Lower leg skin (tissue), 4 donors: ENCODE data around the gene DUSP2. TPM values are rescaled to one million over a fixed set of nuclear protein-coding genes. Genes with fewer than 3 reads are reported as not detected.

ENCODE experiments used
- DNase-seq, 2 donors: peaks; one replicate each; pipeline ENCODE4 v3.0.0-alpha.2; 2019; ENCODE audit warnings: low spot score in 2 of 2
- H3K4me3 ChIP-seq: fragments of 200-600 bp; sonication (generic); 2 replicates; pipeline ENCODE4 v1.5.1; 2017; ENCODE audit warnings: mild to moderate bottlenecking, low read depth; ENCODE audit not compliant: poor library complexity, severe bottlenecking
- CTCF ChIP-seq, 3 donors: fragments of 450-650 bp; IDR thresholded peaks; one replicate each; pipeline ENCODE4 v1.5.1; 2016; ENCODE audit warnings: antibody characterized with exemption in 3 of 3, mild to moderate bottlenecking in 3 of 3, moderate library complexity in 2 of 3
- POLR2A ChIP-seq, 2 donors: fragments of 450-650 bp; IDR thresholded peaks; one replicate each; pipeline ENCODE4 v1.6.1; 2016 to 2017; ENCODE audit warnings: antibody characterized with exemption in 2 of 2, mild to moderate bottlenecking in 1 of 2, moderate library complexity in 1 of 2
- WGBS, 2 donors: methylation state at CpG; one replicate each; pipeline ENCODE4 v1.1.5; 2018; 5-methylcytosine and 5-hydroxymethylcytosine counted together
- intact Hi-C: fragments of 100-400 bp; cut with DNase I; formaldehyde crosslinking; loops from one replicate; pipeline ENCODE4 v1.15.0; 2023; ENCODE audit warnings: low total_unique reads
- total RNA-seq, 4 donors: library from RNA; depleted of rRNA; stranded (reverse); fragments of >200 nt; gene quantifications; one replicate each; pipeline ENCODE4 v1.1.0, GENCODE V29; 2016

Gene DUSP2
- total RNA-seq, 4 donors from 2014 or later: 39.3 to 57.0 (median 48.8) TPM

DNA sequence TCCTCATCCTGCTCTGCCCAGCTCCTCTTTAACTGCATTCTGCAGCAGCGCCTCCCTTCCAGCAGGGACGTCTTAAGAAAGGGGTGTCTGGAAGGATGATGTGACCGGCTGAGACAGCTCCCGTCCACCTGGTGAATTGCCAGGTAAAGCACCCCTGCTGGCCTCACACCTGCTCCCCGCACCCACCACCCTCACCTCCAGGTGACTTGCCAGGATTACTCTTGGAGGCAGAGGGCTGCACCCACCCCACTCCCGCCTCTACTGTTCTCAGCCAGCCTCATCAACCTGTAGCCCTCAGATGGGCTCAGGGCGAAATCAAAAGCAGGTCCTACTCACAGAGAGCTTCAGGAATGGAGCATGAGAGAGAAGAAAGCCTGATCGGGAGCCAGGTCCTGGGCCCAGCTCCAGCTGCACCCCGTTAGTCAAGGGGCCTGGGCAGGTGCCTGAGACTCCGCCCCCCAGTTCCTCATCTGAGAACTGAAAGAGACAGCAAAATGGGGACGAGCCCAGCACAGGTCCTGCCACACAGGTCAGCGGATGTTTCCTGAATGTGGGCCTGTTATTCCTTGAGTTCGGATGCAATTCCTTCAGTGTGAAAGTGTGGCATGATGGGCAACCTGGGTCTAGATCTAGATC, 34.5 kb downstream of the DUSP2 start:
- intact Hi-C loops: no loop called here
- DNase-seq: no peak
- WGBS, 2 donors: 79% methylated on average over 13 of the region's 13 CpGs

DNA sequence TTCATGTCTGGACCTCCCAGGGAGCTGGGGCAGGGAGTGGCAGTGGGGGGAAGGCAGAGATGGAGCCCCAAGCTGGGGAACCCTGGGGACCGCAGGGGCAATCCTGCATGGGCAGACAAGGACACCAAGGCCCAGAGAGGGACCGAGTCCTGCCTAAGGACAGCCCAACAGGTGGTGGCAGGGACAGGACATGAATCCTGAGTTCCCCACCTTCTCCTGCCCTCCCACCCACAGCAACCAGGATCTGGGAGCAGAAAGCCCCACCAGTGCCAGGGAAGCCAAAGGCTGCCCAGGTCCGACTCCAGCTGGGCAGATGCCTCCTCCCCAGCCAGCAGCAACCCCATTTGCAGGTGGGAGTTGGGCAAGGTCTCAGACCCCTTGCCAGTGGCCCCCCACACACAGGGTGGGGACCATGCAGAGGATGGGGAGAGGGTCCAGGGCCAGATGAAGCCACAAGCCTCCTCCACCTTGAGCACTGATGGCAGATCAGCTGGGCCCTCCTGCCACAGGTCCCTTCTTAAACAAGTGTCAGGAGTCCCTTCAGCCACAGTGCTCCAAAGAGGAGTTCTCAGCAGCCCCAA, 35.2 kb downstream of the DUSP2 start:
- H3K4me3 ChIP-seq: no peak overlapping the region
- intact Hi-C loops: no loop called here
- WGBS, 2 donors: 90 to 96% methylated on average over 3 of the region's 3 CpGs
- TF ChIP-seq CTCF (IDR thresholded peaks at IDR 0.05): no peak
- no peak for DNase-seq

More for the DNA sequence above, 34.5 kb downstream of the DUSP2 start:
- TF ChIP-seq CTCF (IDR thresholded peaks at IDR 0.05): no peak
- no peak for TF ChIP-seq POLR2A (IDR thresholded peaks at IDR 0.05)
- H3K4me3 ChIP-seq: no peak overlapping the region

- no peak for DNase-seq
- 50 to 79% methylated on average over 3 of the region's 3 CpGs for WGBS, 2 donors
These were observed 35.9 kb downstream of the DUSP2 start for GRCh38 chr2:96109361-96109680.

GRCh38 chr2:96108541-96109360, 36.5 kb downstream of the DUSP2 start:
- H3K4me3 ChIP-seq: no peak overlapping the region
- TF ChIP-seq POLR2A (IDR thresholded peaks at IDR 0.05) (no peak), CTCF (IDR thresholded peaks at IDR 0.05) (no peak)
- intact Hi-C loops: no loop called here
- DNase-seq: no peak
- 26 to 51% methylated on average over 14 to 17 of the region's 17 CpGs for WGBS, 2 donors

More at GRCh38 chr2:96109361-96109680, 35.9 kb downstream of the DUSP2 start:
- intact Hi-C loops: no loop called here
- no peak for TF ChIP-seq CTCF (IDR thresholded peaks at IDR 0.05)
- no peak for TF ChIP-seq POLR2A (IDR thresholded peaks at IDR 0.05)
- no peak overlapping the region for H3K4me3 ChIP-seq

DNA sequence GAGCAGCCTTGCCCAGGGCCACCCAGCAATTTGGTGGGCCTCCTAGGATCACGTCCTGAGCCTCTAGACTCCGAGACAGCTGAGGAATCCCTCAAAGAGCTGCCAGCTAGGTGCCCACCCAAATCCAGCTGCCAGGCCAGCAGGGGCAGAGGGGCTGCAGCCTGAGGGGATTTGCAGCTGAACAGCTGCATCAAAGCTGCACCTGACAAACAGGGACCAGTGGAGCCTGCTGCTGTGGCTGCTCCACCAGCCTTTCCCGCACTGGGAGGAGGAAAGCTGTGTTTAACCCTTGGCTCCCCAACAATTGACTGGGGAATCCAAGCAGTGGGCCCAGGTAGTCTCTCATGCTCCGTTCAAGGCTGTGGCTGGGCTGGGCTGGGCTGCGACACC, 37.1 kb downstream of the DUSP2 start:
- intact Hi-C loops: no loop called here
- DNase-seq: no peak
- no peak overlapping the region for H3K4me3 ChIP-seq
- TF ChIP-seq CTCF (IDR thresholded peaks at IDR 0.05): no peak
- no peak for TF ChIP-seq POLR2A (IDR thresholded peaks at IDR 0.05)
- WGBS, 2 donors: 40 to 49% methylated on average over 5 of the region's 5 CpGs
